ENCODE measurements around the gene ZNF138.

GRCh38 chr7:64874562-64875250 lies 80.5 kb downstream of the ZNF138 start:
- no peak for TF ChIP-seq CTCF (IDR thresholded peaks at IDR 0.05)
- no peak for TF ChIP-seq POLR2A (IDR thresholded peaks at IDR 0.05)
